HepG2 (cell line): ENCODE measurements around the gene IPO9. TPM values are rescaled to one million over a fixed set of nuclear protein-coding genes. Genes with fewer than 3 reads are reported as not detected.

Experiments
- ATAC-seq: fragments of 200-7000 bp; cut with Tn5 transposase; 3 replicates; pipeline ENCODE4 v1.9.1; 2020; ENCODE audit warnings: mild to moderate bottlenecking, moderate library complexity
- BruUV-seq: library from RNA; stranded (reverse); fragments of 400-500 nt; replicated peaks from 2 replicates; lab custom pipeline; 2021; lab: Mats Ljungman, UMichigan
- CTCF ChIA-PET: fragments of 300-600 bp; formaldehyde crosslinking; extraction: SDS; loops from one replicate; lab custom pipeline; 2021; ENCODE audit warnings: low total read pairs, inconsistent platforms, low intra/inter-chr PET ratio; lab: Yijun Ruan, JAX
- POLR2A ChIA-PET: fragments of 350-600 bp; sonication (Branson Sonifier 250); formaldehyde crosslinking; loops from one replicate; lab custom pipeline; 2020; ENCODE audit warnings: antibody characterized with exemption, inconsistent platforms; lab: Yijun Ruan, JAX
- DNase-seq: peaks from one replicate; pipeline ENCODE4 v3.0.0-alpha.2; 2015; ENCODE audit warnings: low spot score
- FAIRE-seq: peaks from 3 replicates; lab custom pipeline; 2011; peaks lifted over from hg19 to GRCh38; lab: Jason Lieb, UNC
- H2AFZ ChIP-seq: one replicate; pipeline ENCODE4 v1.6.1; 2011; ENCODE audit warnings: low read length, inconsistent platforms
- H3K27ac ChIP-seq: fragments of 300-600 bp; 3 replicates; pipeline ENCODE4 v1.8.0; 2011; ENCODE audit warnings: mixed run types, mild to moderate bottlenecking, mixed read lengths, low read length, inconsistent platforms; ENCODE audit not compliant: insufficient read depth; ENCODE audit errors: extremely low read length
- H3K27me3 ChIP-seq, 2 experiments: fragments of 200-600 bp in 1 of 2; 2 replicates in 1 of 2; 3 replicates in 1 of 2; pipeline versions ENCODE4 v1.6.0 to v1.8.0; 2011; ENCODE audit warnings: low read length in 2 of 2, mild to moderate bottlenecking in 2 of 2, moderate library complexity in 2 of 2, inconsistent platforms in 1 of 2; ENCODE audit not compliant: insufficient read depth in 2 of 2, control insufficient read depth in 1 of 2
- H3K36me3 ChIP-seq, 2 experiments: fragments of 200-600 bp in 1 of 2; replicated peaks in 1 of 2; 2 replicates in 1 of 2; 3 replicates in 1 of 2; pipeline versions ENCODE4 v1.5.1 to v1.8.0; 2011; ENCODE audit warnings: low read length in 2 of 2, inconsistent platforms in 1 of 2; ENCODE audit not compliant: insufficient read depth in 2 of 2, control insufficient read depth in 1 of 2
- H3K4me1 ChIP-seq: 2 replicates; pipeline ENCODE4 v1.5.1; 2012; ENCODE audit warnings: low read length, inconsistent platforms; ENCODE audit not compliant: insufficient read depth
- H3K4me2 ChIP-seq: 2 replicates; pipeline ENCODE4 v1.6.0; 2011; ENCODE audit warnings: low read depth, low read length, inconsistent platforms
- H3K4me3 ChIP-seq, 3 experiments: fragments of 200-600 bp in 1 of 3; sonication (generic), shearing (Covaris generic) in 1 of 3; replicated peaks in 1 of 3; 2 replicates each; pipeline ENCODE4 v1.5.1; 2011 to 2016; ENCODE audit warnings: low read length in 3 of 3, inconsistent platforms in 2 of 3, low read depth in 2 of 3, mild to moderate bottlenecking in 2 of 3, control low read depth in 1 of 3, mixed read lengths in 1 of 3; ENCODE audit not compliant: insufficient read depth in 1 of 3
- H3K79me2 ChIP-seq: one replicate; pipeline ENCODE4 v1.6.1; 2011; ENCODE audit warnings: low read length, inconsistent platforms; ENCODE audit not compliant: insufficient read depth
- H3K9ac ChIP-seq: 2 replicates; pipeline ENCODE4 v1.6.0; 2011; ENCODE audit warnings: mild to moderate bottlenecking, low read depth, low read length, inconsistent platforms; ENCODE audit not compliant: insufficient read depth
- H3K9me3 ChIP-seq: 2 replicates; pipeline ENCODE4 v1.5.1; 2012; ENCODE audit warnings: mild to moderate bottlenecking, low read length
- H4K20me1 ChIP-seq: 2 replicates; pipeline ENCODE4 v1.6.0; 2011; ENCODE audit warnings: inconsistent platforms, mild to moderate bottlenecking, low read length, moderate library complexity; ENCODE audit not compliant: insufficient read depth
- DMTF1 ChIP-seq: sonication (generic); formaldehyde crosslinking; IDR thresholded peaks from 2 replicates; pipeline ENCODE4 v1.4.0; 2020; ENCODE audit warnings: mild to moderate bottlenecking, missing genetic modification reagents
- E2F2 ChIP-seq: sonication (generic); formaldehyde crosslinking; IDR thresholded peaks from 2 replicates; pipeline ENCODE4 v1.4.0; 2020; ENCODE audit warnings: missing genetic modification reagents, borderline replicate concordance
- HNRNPL ChIP-seq: fragments of 200-400 bp; formaldehyde crosslinking; IDR thresholded peaks from 2 replicates; pipeline ENCODE4 v1.6.1; 2017; ENCODE audit warnings: mild to moderate bottlenecking, low read depth, low read length
- REXO4 ChIP-seq: sonication (generic); formaldehyde crosslinking; IDR thresholded peaks from 2 replicates; pipeline ENCODE4 v1.8.0; 2022; ENCODE audit warnings: missing genetic modification reagents, mild to moderate bottlenecking, borderline replicate concordance
- RXRB ChIP-seq: IDR thresholded peaks from 2 replicates; pipeline ENCODE4 v1.6.1; 2016; ENCODE audit warnings: borderline replicate concordance, missing genetic modification reagents, missing compliant biosample characterization
- ZC3H4 ChIP-seq: sonication (generic); formaldehyde crosslinking; IDR thresholded peaks from 2 replicates; pipeline ENCODE4 v1.4.0; 2020; ENCODE audit warnings: missing genetic modification reagents, borderline replicate concordance
- ZFY ChIP-seq: sonication (generic); formaldehyde crosslinking; IDR thresholded peaks from 2 replicates; pipeline ENCODE4 v1.4.0; 2020; ENCODE audit warnings: missing genetic modification reagents
- ZNF10 ChIP-seq: sonication (generic); formaldehyde crosslinking; IDR thresholded peaks from 2 replicates; pipeline ENCODE4 v1.4.0; 2020; ENCODE audit warnings: mild to moderate bottlenecking, low read depth, missing genetic modification reagents, borderline replicate concordance
- ZNF24 ChIP-seq: fragments of 450-650 bp; IDR thresholded peaks from 2 replicates; pipeline ENCODE4 v1.6.1; 2017; ENCODE audit warnings: antibody characterized with exemption, mild to moderate bottlenecking
- ZNF724P ChIP-seq: sonication (generic); formaldehyde crosslinking; IDR thresholded peaks from 2 replicates; pipeline ENCODE4 v1.8.0; 2022; ENCODE audit warnings: missing genetic modification reagents, borderline replicate concordance
- ZNF766 ChIP-seq: sonication (generic); formaldehyde crosslinking; IDR thresholded peaks from 2 replicates; pipeline ENCODE4 v1.5.0; 2020; ENCODE audit warnings: missing genetic modification reagents, borderline replicate concordance
- WGBS: methylation state at CpG from one replicate; pipeline ENCODE4 v1.1.6; 2017; ENCODE audit warnings: low lambda C conversion rate; 5-methylcytosine and 5-hydroxymethylcytosine counted together
- in situ Hi-C: cut with HindIII; loops from 2 replicates; pipeline ENCODE4 v1.10.0; 2017; ENCODE audit warnings: low pct_unique_long_range_greater_than_20kb; ENCODE audit not compliant: extremely low pct_ligation_motif_present
- intact Hi-C: fragments of 100-400 bp; cut with micrococcal nuclease; formaldehyde crosslinking; loops from one replicate; pipeline ENCODE4 v1.10.0; 2022; ENCODE audit not compliant: unreplicated experiment
- polyA plus RNA-seq, 8 experiments: library from polyadenylated mRNA; depleted of rRNA in 3 of 8; stranded (reverse) in 7 of 8; unstranded in 1 of 8; fragments of >200 nt; fragmentation: Illumina TruSeq in 4 of 8; extraction: Trizol in 4 of 8; gene quantifications; 2 replicates each; pipeline versions ENCODE4 v1.2.1 to v1.2.3, GENCODE V29; 2011 to 2016; ENCODE audit warnings: low read depth in 4 of 8, missing spikeins in 1 of 8, mixed read lengths in 1 of 8; ENCODE audit not compliant: insufficient read depth in 1 of 8
- total RNA-seq, 5 experiments: library from RNA; depleted of rRNA; stranded (reverse); fragments of >200 nt; fragmentation: Illumina TruSeq; extraction: Trizol; gene quantifications; 2 replicates each; pipeline ENCODE4 v1.2.3, GENCODE V29; 2016; ENCODE audit warnings: low read depth in 1 of 5
- TF ChIP-seq, protein P1 (sequence below): IDR thresholded peaks from 2 replicates; pipeline ENCODE4 v1.6.1; 2018; ENCODE audit warnings: missing genetic modification reagents
- TF ChIP-seq, protein P2 (sequence below): sonication (generic); formaldehyde crosslinking; IDR thresholded peaks from 2 replicates; pipeline ENCODE4 v1.4.0; 2020; ENCODE audit warnings: mild to moderate bottlenecking, missing genetic modification reagents
- TF ChIP-seq, protein P3 (sequence below): sonication (generic); formaldehyde crosslinking; IDR thresholded peaks from 2 replicates; pipeline ENCODE4 v1.5.1; 2020; ENCODE audit warnings: missing genetic modification reagents, mild to moderate bottlenecking, borderline replicate concordance
- TF ChIP-seq, protein P4 (sequence below): sonication (generic); formaldehyde crosslinking; conservative IDR thresholded peaks from 2 replicates; pipeline ENCODE4 v1.5.0; 2020; ENCODE audit warnings: missing genetic modification reagents

IPO9 gene
- total and polyA plus RNA-seq, 2 of the 13 experiments (the other 11 are each of a cell fraction or from before 2014, with no cell fraction given): 31.0 to 34.8 TPM

- TF ChIP-seq ZNF10 (CRISPR knock-in tag) (no peak), ZNF724P (CRISPR knock-in tag) (no peak), ZC3H4 (CRISPR knock-in tag) (no peak)
- TF ChIP-seq, protein P1, sequence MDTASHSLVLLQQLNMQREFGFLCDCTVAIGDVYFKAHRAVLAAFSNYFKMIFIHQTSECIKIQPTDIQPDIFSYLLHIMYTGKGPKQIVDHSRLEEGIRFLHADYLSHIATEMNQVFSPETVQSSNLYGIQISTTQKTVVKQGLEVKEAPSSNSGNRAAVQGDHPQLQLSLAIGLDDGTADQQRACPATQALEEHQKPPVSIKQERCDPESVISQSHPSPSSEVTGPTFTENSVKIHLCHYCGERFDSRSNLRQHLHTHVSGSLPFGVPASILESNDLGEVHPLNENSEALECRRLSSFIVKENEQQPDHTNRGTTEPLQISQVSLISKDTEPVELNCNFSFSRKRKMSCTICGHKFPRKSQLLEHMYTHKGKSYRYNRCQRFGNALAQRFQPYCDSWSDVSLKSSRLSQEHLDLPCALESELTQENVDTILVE (CRISPR knock-in tag): no peak
- TF ChIP-seq, protein P2, sequence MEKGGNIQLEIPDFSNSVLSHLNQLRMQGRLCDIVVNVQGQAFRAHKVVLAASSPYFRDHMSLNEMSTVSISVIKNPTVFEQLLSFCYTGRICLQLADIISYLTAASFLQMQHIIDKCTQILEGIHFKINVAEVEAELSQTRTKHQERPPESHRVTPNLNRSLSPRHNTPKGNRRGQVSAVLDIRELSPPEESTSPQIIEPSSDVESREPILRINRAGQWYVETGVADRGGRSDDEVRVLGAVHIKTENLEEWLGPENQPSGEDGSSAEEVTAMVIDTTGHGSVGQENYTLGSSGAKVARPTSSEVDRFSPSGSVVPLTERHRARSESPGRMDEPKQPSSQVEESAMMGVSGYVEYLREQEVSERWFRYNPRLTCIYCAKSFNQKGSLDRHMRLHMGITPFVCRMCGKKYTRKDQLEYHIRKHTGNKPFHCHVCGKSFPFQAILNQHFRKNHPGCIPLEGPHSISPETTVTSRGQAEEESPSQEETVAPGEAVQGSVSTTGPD: no peak
- TF ChIP-seq, all 625 proteins: peak for 0
These were observed 5.7 kb downstream of the IPO9 start (continued) for GRCh38 chr1:201834621-201835020.

DNA sequence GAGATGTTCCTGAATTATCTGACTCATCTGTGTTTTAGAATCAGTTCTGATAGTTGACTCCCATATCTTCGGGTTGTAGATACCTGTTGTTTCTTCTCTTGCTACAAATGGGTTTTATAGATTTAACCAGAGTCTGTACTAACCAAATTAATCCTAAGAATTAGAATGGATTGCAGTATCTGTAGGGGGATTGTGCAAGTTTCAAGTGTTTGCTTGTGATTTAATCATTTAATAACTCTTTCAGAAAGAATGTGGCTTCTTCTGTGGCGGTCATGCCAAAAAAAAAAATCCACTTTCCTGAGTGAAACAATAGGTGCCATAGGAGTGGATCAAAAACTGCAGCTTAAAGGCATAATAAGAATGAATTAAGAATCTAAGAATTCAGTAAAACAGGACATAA is 9.4 kb downstream of the IPO9 start:
- no peak overlapping the region for H3K4me2 ChIP-seq
- H4K20me1 ChIP-seq: no peaks in the 10 kb centered on the region; the same call in 1 of the 2 replicates
- no peaks in the 10 kb centered on the region for H3K27me3 ChIP-seq
- peaks cover 44% of the 10 kb centered on the region for H3K4me1 ChIP-seq
- no peak overlapping the region for H3K27ac ChIP-seq
- BruUV-seq: no TSS peak
- H3K4me3 ChIP-seq: no peak overlapping the region
- peaks cover 1 to 11% of the 10 kb centered on the region in 2 experiments; a peak in 3 of 5 replicates for H3K36me3 ChIP-seq
- in situ Hi-C loops (no loop called here), intact Hi-C loops (no loop called here)
- FAIRE-seq (no peak), DNase-seq (no peak), ATAC-seq (no peak)
- peaks cover 89% of the 10 kb centered on the region for H3K79me2 ChIP-seq
- ChIA-PET CTCF (no interaction called here), POLR2A (no interaction called here)
- H3K9me3 ChIP-seq: no peaks in the 10 kb centered on the region
- 74% methylated on average over 2 of the region's 2 CpGs for WGBS
- H3K9ac ChIP-seq: no peak overlapping the region
- H2AFZ ChIP-seq: no peak overlapping the region
- TF ChIP-seq ZNF766: no peak
- no peak for TF ChIP-seq DMTF1 (CRISPR knock-in tag)
- TF ChIP-seq, protein P3, sequence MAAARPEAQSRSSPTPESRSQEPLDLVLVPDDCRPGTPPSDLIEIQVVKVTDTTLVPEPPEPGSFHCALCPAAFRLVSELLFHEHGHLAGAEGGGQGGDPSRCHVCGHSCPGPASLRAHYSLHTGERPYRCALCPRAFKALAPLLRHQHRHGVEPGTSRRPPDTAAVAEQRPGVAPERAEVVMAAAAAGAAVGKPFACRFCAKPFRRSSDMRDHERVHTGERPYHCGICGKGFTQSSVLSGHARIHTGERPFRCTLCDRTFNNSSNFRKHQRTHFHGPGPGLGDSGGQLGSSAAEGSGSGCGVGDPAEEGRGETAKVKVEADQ (CRISPR knock-in tag): no peak
- no peak for TF ChIP-seq RXRB (CRISPR knock-in tag)
- TF ChIP-seq, protein P4, sequence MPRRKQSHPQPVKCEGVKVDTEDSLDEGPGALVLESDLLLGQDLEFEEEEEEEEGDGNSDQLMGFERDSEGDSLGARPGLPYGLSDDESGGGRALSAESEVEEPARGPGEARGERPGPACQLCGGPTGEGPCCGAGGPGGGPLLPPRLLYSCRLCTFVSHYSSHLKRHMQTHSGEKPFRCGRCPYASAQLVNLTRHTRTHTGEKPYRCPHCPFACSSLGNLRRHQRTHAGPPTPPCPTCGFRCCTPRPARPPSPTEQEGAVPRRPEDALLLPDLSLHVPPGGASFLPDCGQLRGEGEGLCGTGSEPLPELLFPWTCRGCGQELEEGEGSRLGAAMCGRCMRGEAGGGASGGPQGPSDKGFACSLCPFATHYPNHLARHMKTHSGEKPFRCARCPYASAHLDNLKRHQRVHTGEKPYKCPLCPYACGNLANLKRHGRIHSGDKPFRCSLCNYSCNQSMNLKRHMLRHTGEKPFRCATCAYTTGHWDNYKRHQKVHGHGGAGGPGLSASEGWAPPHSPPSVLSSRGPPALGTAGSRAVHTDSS: no peak
- no peak for TF ChIP-seq HNRNPL
- no peak for TF ChIP-seq E2F2 (CRISPR knock-in tag)
- no peak for TF ChIP-seq ZNF24
- TF ChIP-seq REXO4: no peak
- TF ChIP-seq ZFY (CRISPR knock-in tag): no peak
